GM12801 (cell line): ENCODE results near the gene DPP9.

Experiments
- CTCF ChIP-seq: IDR thresholded peaks from one replicate; pipeline ENCODE4 v1.5.1; 2011; ENCODE audit warnings: control low read depth; ENCODE audit not compliant: insufficient read length; ENCODE audit errors: extremely low read depth

DPP9 gene

GRCh38 chr19:4654437-4655361, 68.9 kb downstream of the DPP9 start:
- TF ChIP-seq CTCF = no peak

DNA sequence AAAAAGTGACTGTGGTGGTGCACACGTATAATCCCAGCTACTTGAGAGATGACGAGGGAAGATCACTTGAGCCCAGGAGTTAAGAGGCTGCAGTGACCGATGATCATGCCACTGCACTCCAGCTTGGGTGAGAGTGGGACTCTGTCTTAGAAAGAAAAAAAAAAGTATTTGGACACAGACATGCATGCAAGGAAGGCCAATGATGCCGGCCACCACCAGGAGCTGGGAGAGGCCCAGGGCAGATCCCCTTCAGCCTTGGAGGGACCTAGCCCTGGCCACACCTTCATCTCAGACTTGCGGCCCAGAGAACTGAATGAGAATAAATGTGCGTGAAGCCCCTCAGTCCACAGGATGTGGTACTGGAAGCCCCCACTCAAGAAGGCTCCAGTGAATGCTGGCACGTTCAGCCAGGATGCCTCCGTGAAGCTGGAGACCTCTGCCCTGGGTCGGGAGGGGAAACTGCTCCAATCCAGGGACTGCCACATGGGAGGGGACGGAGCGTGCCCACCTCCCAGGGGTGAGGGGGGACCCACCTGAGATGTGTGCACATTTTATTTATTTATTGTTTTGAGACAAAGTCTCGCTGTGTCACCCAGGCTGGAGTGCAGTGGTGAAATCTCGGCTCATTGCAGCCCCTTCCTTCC, 69.7 kb downstream of the DPP9 start:
- TF ChIP-seq CTCF = no peak

- TF ChIP-seq CTCF = no peak
These were observed 71.6 kb downstream of the DPP9 start for GRCh38 chr19:4652075-4652474.

GRCh38 chr19:4650159-4650558, 73.5 kb downstream of the DPP9 start:
- no peak for TF ChIP-seq CTCF

DNA sequence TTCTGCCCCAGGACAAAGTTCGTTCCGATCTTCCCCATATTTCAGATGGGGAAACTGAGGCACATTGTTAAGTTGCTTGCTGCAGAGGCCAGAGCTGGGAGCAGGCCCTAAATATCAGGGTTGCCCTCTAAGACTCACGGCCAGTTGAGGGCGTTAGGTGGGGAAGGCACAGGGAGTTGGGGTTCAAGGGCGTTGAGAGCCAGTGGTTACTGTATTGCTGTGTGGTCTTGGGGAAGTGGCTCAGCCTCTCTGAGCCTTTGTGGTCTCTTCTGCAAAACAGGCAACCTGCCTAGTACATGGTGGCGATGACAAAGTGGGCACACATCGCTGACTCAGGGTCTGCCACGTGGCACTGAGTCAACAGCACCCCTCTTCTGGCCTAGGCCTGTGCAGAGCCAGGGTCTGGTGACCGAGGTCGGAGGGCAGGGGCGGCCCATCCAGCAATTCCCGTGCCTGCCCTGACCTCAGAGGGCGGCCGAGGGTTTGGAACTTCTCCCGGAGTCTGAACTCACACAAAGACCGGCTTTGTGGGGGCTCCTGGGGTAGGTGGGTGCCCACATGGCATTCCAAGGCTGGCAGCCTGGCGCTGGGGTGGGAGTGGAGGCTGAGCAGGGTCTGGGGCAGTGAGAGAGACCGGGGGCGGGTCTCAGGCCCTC, 74.1 kb downstream of the DPP9 start:
- TF ChIP-seq CTCF = no peak

DNA sequence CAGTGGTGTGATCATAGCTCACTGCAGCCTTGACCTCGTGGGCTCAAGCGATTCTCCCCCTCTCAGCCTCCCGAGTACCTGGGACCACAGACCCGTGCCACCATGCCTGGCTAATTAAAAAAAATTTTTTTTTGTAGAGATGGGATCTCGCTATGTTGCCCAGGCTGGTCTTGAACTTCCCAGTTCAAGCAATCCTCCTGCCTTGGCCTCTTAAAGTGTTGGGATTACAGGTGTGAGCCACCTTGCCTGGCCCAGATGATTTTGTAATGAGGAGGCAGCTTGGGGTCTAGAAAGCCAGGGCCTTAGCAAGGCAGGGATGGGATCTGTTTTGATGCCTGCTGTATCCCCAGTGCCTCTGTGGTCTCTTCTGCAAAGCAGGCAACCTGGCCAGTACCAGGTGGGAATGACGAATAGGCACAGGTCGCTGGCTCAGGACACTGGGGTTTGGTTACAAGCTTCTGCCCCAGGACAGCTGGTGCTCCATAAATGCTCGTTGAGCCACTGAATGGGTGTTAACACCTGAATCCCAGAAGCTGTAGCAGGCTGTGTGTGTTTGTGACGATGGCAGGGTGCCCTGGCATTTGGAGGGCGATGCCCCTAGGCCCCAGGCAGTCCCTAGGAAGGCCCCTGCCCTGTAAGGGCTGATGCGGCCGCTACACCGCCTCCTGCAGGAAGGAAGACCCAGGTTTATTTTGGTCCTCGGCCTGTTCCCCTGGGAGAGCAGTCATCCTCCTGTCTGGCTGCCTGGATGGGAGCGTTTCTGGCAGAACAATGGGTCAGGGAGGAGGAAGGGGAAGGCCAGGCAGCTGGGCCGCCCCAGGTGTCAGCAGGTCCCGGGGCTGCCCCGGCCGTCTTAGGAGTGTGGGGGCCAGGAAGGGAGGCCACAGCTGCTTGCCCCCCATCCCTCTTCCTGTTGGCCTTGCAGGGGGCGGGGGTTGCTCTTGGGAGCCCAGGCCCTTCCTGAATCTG, 75.7 kb downstream of the DPP9 start:
- TF ChIP-seq CTCF = no peak
